GM19328 (cell line): ENCODE measurements around the gene MS4A6A.
"Not testable (repeated sequence)": the region's sequence is repeated elsewhere in the genome, so short reads cannot be mapped to it uniquely, and the experiment has no call there.

Source experiments
- ATAC-seq: cut with Tn5 transposase; IDR thresholded peaks from one replicate; pipeline ENCODE4 v1.9.1; 2021; ENCODE audit warnings: mild to moderate bottlenecking, moderate library complexity; ENCODE audit not compliant: unreplicated experiment

MS4A6A gene

DNA sequence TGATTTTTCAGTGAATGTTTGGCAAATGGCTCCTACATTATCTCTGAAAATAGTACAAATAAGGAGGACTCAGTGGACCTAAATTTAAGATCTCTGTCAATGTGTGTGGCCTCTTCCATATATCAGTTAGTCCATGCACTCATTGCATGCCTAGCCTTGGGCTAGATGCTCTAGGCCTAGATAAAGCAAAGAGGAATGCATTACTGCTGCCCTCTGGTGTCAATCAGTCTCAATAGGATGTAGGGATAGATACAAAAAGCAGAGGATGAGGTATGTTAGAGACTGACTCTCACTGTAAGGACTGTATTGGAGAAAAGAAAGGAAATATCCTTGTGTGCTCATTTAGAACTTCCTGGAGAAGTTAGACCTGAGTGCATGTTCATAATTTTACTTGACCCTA lies 52.4 kb downstream of the MS4A6A start:
- no peak for ATAC-seq

DNA sequence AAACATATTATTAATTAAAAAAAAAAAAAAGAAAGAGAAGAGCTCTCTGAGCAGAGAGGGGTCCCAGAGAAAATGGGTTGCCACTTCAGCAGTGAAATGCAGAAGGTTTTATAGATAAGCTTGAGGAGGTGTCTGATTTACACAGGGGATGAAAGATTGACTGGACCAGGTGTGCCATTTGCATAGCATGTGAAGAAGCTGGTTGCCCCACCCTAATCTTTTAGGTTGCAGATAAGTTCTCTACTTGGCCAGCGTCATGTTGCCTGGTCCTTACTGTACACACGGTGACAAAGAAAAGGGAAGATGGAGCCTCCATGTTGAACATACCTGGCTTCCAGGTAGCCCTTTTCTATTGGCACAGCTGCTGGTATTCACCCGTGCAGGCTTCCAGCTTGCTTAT lies 53.0 kb downstream of the MS4A6A start:
- ATAC-seq = no peak

DNA sequence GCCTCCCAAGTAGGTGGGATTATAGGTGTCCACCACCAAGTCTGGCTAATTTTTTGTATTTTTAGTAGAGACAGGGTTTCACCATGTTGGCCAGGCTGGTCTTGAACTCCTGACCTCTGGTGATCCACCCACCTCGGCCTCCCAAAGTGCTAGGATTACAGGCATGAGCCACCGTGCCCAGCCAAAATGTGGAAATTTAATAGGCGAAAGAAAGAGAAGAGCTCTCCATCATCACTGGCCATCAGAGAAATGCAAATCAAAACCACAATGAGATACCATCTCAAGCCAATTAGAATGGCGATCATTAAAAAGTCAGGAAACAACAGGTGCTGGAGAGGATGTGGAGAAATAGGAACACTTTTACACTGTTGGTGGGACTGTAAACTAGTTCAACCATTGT lies 54.0 kb downstream of the MS4A6A start:
- not testable (repeated sequence) for ATAC-seq

DNA sequence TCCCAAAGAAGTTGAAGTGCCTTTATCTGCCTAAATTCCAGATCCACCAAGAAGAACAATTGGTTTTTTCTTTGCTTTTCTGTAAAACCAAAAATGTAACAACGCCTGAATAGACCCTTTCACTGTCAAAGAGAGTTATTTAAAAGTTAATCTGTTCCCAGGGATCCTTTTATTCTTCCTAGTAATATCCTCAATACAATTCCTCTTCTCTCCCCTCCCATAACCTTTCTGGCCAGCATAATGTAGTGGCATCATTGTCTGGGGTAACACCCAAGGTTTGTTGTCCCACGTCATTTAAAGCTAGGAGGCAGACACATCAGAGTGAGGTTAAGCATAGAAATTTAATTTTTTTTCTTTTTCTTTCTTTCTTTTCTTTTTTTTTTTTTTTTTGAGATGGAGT lies 54.5 kb downstream of the MS4A6A start:
- ATAC-seq = no peak

DNA sequence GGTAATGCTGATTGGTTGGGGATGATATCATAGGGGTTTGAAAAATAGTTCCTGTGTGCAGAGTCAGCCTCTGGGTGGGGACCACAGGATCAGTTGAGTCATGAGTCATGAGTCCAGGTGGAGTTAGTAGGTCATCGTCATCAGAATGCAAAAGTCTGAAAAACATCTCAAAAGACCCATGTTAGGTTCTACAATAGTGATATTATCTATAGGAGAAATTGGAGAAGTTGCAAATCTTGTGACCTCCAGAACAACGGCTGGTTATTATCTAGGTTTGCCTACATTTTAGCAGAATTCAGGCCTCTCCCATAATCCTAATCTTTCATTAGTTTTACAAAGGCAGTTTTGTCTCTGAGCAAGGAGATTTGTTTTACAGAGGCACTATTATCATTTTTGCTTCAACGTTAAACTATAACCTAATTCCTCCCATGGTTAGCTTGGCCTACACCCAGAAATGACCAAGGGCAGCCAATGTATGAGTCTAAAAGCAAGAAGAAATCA lies 55.5 kb downstream of the MS4A6A start:
- ATAC-seq = no peak

DNA sequence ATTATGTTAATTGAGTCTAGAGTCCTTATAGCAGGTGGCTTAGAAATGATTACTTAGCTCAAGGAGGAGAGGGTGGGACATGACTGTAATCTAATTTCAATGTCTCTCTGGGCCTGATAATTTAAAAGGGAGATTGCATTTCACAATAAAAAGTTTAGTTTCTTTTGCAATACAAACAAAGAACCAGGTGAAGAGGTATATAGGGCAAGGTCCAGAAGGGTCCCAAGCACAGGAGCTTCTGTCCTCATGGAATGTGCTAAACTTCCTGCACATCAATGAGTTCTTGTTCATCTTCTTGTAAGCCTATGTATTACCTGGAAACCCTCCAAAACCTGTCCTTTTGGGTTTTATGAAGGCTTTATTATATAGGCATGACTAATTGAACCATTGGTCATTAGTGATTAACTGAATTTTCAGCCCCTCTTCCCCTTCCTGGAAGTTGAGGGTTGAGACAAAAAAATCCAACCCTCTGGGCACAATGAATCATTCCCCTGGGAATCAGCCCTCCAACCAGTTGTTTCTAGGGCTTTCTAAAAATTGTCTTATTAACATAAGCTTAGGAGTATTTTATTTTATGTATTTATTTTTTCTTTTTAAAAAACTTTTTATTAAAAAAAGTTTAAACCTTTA lies 56.8 kb downstream of the MS4A6A start:
- no peak for ATAC-seq

DNA sequence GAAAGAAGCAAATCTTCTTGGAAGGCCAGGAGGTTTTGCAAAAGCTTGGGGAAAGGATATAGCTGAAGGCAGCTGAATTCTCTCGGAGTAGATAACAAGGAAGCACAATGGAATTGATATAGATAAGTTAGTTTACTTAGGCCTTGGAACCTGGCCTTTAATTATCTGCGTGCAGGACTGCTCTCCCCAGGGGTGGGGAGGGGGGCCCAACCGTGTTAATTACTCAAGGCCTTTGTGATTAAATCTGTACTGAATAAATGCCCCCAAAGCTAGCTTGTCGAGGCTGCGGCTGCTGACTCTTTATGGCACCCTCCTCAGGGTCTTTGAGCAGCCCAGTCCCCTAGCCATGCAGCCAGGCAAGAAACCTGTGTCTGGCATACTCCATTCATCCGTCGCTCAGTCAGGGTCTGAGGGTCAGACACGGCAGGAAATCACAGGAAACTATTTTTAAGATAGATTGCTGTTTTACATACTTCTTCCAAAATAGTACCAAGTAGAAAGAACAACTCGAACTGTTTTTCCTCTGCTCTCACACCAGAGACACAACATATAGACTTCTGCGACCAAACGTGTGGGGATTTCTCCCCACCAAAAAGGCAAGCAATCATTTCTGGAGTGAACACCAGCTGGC lies 58.0 kb downstream of the MS4A6A start:
- no peak for ATAC-seq
